GM18499 (cell line): ENCODE measurements around the gene NAA20.

Experiments used
- ATAC-seq: cut with Tn5 transposase; IDR thresholded peaks from one replicate; pipeline ENCODE4 v1.9.1; 2021; ENCODE audit warnings: moderate number of reproducible peaks; ENCODE audit not compliant: insufficient read depth, unreplicated experiment

The NAA20 gene

DNA sequence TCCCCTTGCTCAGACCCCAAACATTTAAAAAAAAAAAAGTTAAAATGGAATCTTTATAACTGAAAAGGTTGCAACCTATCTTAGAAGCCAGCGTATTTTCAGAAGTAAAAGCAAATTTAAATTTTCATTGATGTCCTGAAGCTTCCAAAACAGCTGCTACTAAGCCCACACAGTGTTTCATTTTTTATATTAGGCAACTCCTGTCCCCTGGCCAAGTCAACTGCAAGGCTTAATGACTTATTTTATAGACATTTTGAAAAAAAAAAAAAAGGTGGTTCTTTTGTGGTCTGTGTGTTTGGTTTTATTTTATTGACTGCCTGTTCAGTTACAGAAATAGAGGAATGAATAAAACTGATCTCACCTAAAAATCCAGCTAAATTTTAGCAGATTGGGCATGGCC is 48.2 kb downstream of the NAA20 start:
- ATAC-seq, result no peak

DNA sequence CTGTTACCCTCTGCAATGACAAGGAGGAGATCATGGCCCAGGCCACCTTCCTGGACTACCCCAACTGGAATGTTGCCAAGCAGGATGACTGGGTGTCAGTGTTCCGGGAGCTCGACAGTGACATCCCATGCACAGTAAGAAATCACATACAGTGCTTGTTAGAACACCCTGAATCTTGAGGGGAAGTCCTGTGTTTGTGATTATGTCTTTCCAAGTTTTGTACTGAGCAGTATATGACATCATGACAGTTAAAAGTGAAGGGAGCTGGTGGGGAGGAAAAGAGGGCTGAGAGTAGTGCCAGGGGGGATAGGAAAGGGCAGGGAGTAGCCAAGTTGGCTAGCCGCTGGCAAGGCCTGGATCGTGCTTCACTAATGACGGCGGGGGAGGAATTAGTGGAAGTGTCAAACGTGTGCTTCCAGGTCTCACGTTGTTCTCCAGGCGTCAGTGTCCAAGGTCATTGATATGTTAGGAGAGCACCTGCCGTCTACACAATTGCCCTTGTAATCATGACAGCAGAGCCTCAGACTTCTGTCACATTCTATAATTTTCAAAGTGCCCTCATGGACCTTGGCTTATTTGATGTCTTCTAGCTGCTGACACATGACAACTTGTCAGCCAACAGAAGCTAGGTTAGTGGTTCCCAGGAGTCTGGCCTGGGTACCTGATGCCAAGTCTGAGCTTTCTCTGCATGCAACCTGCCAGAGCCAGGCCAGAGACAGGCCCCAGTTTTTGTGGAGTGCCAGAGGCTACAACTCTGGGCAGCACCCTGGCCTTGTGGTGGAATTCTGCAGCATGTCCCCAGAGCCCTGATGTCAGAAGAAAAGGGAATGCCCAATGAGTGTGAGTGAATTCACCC is 53.9 kb downstream of the NAA20 start:
- ATAC-seq, result no peak

DNA sequence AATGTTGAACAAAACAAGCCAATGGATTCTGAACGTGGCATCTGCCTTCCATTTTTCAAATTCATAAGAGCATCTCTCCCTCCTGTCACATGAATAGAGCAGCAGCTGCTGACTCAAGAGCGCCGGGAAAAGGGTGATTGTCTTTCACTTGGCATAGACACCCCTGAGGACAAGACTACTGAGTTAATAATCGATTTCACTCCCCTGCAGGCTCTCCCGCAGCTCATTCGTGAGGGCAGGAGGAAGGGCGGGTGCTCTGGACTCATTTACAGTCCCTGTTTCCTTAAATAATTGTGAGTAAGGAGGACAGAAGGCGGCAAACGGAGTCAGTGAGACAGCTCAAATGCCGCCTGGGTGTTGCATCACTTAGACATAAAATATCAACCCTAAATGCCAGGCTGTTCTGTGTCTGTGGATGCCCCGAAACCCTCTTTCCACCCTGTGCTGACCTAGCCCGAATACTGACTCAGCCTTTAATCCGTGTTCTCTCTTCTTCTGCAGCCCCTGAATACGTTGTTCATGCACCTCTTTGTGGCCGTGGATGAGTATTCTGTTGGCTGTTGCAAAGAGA is 56.7 kb downstream of the NAA20 start:
- no peak for ATAC-seq

DNA sequence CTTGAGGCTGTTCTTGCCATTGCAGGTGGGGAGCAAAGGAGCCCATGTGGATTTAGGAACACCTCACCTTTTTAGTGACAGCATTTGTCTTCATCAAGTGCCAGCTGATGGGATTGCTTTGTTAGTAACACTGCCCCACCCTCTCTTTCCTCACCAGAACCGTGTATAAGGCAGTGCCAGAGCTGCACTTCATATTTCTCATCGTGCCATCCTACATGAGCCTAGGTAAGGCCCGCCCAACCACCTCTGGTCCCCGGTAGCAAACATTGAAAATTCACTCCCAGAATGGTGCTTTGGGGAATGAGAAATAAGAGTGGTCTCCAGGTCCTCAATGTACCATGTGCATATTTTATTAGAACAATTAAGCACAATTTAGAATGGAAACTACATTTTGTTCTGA is 57.9 kb downstream of the NAA20 start:
- ATAC-seq, result no peak

DNA sequence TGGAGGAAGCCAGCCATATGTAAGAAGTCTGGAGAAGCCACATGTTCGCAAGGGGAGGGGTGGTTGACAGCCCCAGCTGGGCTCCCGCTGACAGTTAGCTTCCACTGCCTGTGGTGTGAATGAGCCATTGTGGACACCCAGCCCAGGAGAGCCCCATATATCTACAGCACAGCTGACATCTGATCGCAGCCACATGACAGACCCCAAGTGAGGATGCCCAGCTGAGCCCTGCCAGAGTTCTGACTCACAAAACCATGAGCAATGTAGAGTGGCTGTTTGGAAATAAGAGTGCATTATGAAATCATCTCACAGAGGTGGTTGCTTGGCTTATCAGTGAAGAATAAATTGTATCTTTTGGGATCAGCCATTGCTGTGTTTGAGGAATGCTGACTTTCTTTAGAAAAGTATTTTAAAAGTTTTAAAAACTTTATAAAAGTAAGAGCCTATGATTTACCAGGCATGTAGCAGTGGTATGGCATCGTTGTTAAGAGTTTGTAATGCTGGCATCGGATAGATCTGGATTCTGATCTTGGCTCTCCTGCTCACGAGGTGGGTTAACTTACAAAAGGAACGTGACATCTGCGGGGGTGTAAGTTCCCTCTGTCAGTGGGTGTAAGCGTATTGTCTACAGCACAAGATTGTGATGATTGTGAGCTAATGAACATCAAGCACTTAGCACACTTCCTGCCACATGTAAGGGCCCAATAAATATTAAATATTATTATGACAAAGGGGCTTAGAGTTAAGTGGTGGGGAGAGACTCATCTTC is 59.3 kb downstream of the NAA20 start:
- no peak for ATAC-seq

DNA sequence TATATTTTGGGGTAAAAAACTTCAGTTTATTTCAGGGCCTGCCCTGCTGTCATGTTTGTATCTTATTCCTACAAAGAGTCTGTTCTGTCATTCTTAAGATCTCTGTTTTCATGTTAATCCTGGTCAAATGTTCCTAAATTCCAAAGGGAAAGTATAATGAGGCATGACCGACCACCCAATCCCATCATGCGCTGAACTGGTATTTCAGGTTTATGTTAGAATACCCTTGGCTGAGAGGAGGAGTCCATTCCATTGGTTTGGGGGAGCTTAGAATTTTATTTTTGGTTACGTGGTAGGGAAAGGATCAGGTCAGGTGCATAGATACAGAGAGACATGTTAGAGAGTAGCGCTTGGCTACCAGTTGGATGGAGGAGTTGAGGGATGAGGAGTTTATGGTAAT is 60.9 kb downstream of the NAA20 start:
- ATAC-seq, result no peak

DNA sequence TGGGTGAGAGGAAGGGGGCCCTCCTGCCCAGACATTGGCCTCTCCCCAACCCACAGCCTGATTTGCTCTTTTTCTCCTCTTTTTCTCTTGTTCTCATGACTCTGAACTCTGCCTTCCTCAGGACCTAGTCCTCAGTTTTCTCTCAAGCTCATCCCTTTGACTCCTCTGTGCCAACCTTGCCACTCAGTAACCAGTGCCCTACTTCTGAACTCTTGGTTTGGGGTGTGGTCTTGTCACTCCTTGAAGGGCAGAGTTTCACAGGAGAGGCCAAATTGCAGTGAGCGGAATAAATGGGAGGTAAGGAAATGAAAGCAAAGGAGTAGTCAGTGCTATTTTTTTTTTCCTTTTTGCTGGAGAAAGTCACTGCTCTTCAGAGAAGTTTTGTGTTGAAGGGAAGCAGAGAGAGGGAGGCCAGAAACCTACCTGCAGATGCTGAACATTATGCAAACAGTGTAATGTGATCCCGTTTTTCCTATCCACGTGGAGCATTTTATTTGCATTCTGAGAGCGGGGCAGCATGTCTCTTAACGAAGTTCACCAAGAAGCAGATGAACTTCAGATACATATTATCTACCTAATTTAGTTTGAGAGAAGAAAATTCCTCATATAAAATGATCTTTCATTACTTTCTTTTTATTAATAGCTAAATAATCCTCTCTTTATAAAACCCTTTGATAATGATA is 62.1 kb downstream of the NAA20 start:
- no peak for ATAC-seq
